AG20443 (cell line): ENCODE measurements around the gene RNF208.
"Not testable (repeated sequence)": the region's sequence is repeated elsewhere in the genome, so short reads cannot be mapped to it uniquely, and the experiment has no call there.

Experiments
- DNase-seq: peaks from one replicate; pipeline ENCODE4 v3.0.0; 2012; ENCODE audit warnings: low spot score, mixed read lengths

The RNF208 gene

GRCh38 chr9:137222190-137223077 lies at the start of gene RNF208:
Gene RNF208, minus strand, starts transcription at chr9:137222240. Its CDS starts 1,028 bp downstream, at chr9:137221212.
- DNase-seq = no peak

GRCh38 chr9:137271696-137272076 lies 49.6 kb upstream of the RNF208 start:
- no peak for DNase-seq

- no peak for DNase-seq
These were observed 49.1 kb upstream of the RNF208 start for GRCh38 chr9:137270929-137271695.

GRCh38 chr9:137269231-137269772 lies 47.3 kb upstream of the RNF208 start:
- DNase-seq = no peak

GRCh38 chr9:137268538-137269201 lies 46.6 kb upstream of the RNF208 start:
- DNase-seq = no peak

- DNase-seq = no peak
These were observed 45.9 kb upstream of the RNF208 start for GRCh38 chr9:137267933-137268355.

GRCh38 chr9:137266585-137267453 lies 44.8 kb upstream of the RNF208 start:
- no peak for DNase-seq

GRCh38 chr9:137266162-137266527 lies 44.1 kb upstream of the RNF208 start:
- no peak for DNase-seq

- no peak for DNase-seq
These were observed 43.6 kb upstream of the RNF208 start for GRCh38 chr9:137265496-137266161.

- DNase-seq = no peak
These were observed 42.0 kb upstream of the RNF208 start for GRCh38 chr9:137264067-137264466.

GRCh38 chr9:137263506-137263905 lies 41.5 kb upstream of the RNF208 start:
- DNase-seq = no peak

GRCh38 chr9:137262909-137263285 lies 40.9 kb upstream of the RNF208 start:
- no peak for DNase-seq

GRCh38 chr9:137262173-137262908 lies 40.3 kb upstream of the RNF208 start:
- not testable (repeated sequence) for DNase-seq

- no peak for DNase-seq
These were observed 34.8 kb upstream of the RNF208 start for GRCh38 chr9:137256856-137257255.

- DNase-seq = no peak
These were observed 34.3 kb upstream of the RNF208 start for GRCh38 chr9:137256362-137256761.

- no peak for DNase-seq
These were observed 33.5 kb upstream of the RNF208 start for GRCh38 chr9:137255448-137256114.

GRCh38 chr9:137254624-137255447 lies 32.8 kb upstream of the RNF208 start, which contains the start of gene NELFB:
Gene NELFB, plus strand, starts transcription at chr9:137255327.
- peak; percentile 100 for DNase-seq
